ENCODE data around the gene CBL. TPM values are rescaled to one million over a fixed set of nuclear protein-coding genes. Genes with fewer than 3 reads are reported as not detected.
A peak's percentile ranks its signal among the peaks of the same experiment; 100 is the strongest.

CBL gene
- total RNA-seq, 1 experiment from 2014 or later: 56.4 TPM

DNA sequence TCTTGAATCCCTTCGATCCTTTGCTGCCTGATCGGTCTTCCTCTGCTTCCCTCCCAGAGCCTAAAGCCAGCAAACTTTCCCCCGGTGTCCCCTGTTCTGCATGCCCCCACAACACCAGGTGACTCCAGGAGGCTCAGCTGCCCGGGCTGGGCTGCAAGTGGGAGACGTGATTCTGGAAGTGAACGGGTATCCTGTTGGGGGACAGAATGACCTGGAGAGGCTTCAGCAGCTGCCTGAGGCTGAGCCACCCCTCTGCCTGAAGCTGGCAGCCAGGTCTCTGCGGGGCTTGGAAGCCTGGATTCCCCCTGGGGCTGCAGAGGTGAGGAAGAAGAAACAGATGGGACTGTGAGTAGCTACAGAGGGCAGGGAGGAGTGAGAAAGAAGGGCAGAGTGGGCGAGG, 17.3 kb upstream of the CBL start:
- Histone ChIP-seq H3K4me2 (ENCODE audit: insufficient read depth, insufficient read length, low read length) (no peak overlapping the region), H3K23ac (ENCODE audit: insufficient read length, low read depth, low read length) (no peak overlapping the region), H4K20me1 (ENCODE audit: control insufficient read depth, insufficient read depth, insufficient read length) (no peaks in the 10 kb centered on the region), H3K4ac (ENCODE audit: low read depth, low read length) (no peak overlapping the region), H3K56ac (ENCODE audit: insufficient read length, low read depth, low read length) (no peak overlapping the region), H4K91ac (ENCODE audit: insufficient read length, low read depth, low read length) (no peak overlapping the region), H3K9me3 (ENCODE audit: control insufficient read depth, low read depth, low read length) (no peaks in the 10 kb centered on the region), H4K8ac (replicated peaks; ENCODE audit: insufficient read length, low read depth, low read length) (no peak overlapping the region), H3K4me1 (ENCODE audit: insufficient read depth, low read length) (no peaks in the 10 kb centered on the region), H3K9ac (ENCODE audit: extremely low read depth, insufficient read length, low read length) (no peak overlapping the region), H3K79me2 (ENCODE audit: insufficient read depth, low read length) (no peaks in the 10 kb centered on the region), H3K18ac (ENCODE audit: insufficient read length, low read depth, low read length) (no peak overlapping the region), H3K27me3 (ENCODE audit: insufficient read depth, low read length) (no peaks in the 10 kb centered on the region), H2BK15ac (ENCODE audit: low read depth, low read length) (no peak overlapping the region), H3K23me2 (ENCODE audit: insufficient read length, low read depth, low read length, poor library complexity, severe bottlenecking) (no peaks in the 10 kb centered on the region), H2AK5ac (ENCODE audit: insufficient read length, low read length) (no peak overlapping the region), H2BK120ac (ENCODE audit: low read depth, low read length, poor library complexity, severe bottlenecking) (no peak overlapping the region), H2BK20ac (ENCODE audit: low read depth, low read length, poor library complexity, severe bottlenecking) (no peak overlapping the region), H2AFZ (ENCODE audit: low read length) (no peak overlapping the region), H4K5ac (ENCODE audit: insufficient read length, low read depth, low read length) (no peak overlapping the region), H3K27ac (ENCODE audit: insufficient read length, low read depth, low read length) (no peak overlapping the region), H2BK5ac (ENCODE audit: insufficient read length, low read length) (no peak overlapping the region), H3K14ac (ENCODE audit: insufficient read depth, low read length) (no peak overlapping the region), H3K79me1 (ENCODE audit: insufficient read depth, low read depth, low read length, poor library complexity, severe bottlenecking) (no peaks in the 10 kb centered on the region), H3T11ph (ENCODE audit: low read length) (no peak overlapping the region), H2BK12ac (ENCODE audit: insufficient read length, low read depth, low read length) (no peak overlapping the region)
- Mint-ChIP-seq H3K9me3 (no peaks in the 10 kb centered on the region; a peak in 1 of 5 replicates), H3K4me1 (peaks cover 9 to 13% of the 10 kb centered on the region in 2 experiments; a peak in 3 of 4 replicates), H3K27me3 (ENCODE audit: low read depth) (peaks cover 1% of the 10 kb centered on the region), H3K27ac (peak overlapping the region in 2 of 3 experiments; percentile 28 to 41; a peak in 2 of 7 replicates), H3K4me3 (no peak overlapping the region), H3K36me3 (ENCODE audit: insufficient read depth in 1 of 3, low read depth in 3 of 3) (no peaks in the 10 kb centered on the region; a peak in 1 of 7 replicates)
- TF ChIP-seq, protein P1, sequence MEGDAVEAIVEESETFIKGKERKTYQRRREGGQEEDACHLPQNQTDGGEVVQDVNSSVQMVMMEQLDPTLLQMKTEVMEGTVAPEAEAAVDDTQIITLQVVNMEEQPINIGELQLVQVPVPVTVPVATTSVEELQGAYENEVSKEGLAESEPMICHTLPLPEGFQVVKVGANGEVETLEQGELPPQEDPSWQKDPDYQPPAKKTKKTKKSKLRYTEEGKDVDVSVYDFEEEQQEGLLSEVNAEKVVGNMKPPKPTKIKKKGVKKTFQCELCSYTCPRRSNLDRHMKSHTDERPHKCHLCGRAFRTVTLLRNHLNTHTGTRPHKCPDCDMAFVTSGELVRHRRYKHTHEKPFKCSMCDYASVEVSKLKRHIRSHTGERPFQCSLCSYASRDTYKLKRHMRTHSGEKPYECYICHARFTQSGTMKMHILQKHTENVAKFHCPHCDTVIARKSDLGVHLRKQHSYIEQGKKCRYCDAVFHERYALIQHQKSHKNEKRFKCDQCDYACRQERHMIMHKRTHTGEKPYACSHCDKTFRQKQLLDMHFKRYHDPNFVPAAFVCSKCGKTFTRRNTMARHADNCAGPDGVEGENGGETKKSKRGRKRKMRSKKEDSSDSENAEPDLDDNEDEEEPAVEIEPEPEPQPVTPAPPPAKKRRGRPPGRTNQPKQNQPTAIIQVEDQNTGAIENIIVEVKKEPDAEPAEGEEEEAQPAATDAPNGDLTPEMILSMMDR (conservative IDR thresholded peaks at IDR 0.05): no peak
- no peak for DNase-seq
- no CpG with 5 or more reads among the region's 8 CpGs for WGBS (ENCODE audit: extremely low coverage, insufficient read length, low lambda C conversion rate)

Data from H9 (cell line).